Stimulated activated CD4-positive, alpha-beta T cell treated with anti-CD3 and anti-CD28 coated beads, Interleukin-2, amount 100 ng/mL, for 48 hours (primary cell): Measurements from ENCODE around the gene ULBP1.
"Not testable (repeated sequence)": the region's sequence is repeated elsewhere in the genome, so short reads cannot be mapped to it uniquely, and the experiment has no call there.

ENCODE experiments used
- DNase-seq, 2 donors: peaks; one replicate each; pipeline ENCODE4 v3.0.0-alpha.2; 2020

The ULBP1 gene

GRCh38 chr6:149934249-149935156, 29.2 kb upstream of the ULBP1 start:
- peak; percentile 66 to 70 for DNase-seq

- no peak for DNase-seq
Observed at GRCh38 chr6:149935246-149935645, 28.5 kb upstream of the ULBP1 start.

GRCh38 chr6:149935668-149936067, 28.1 kb upstream of the ULBP1 start:
- DNase-seq, result no peak

GRCh38 chr6:149936743-149937142, 27.0 kb upstream of the ULBP1 start:
- no peak for DNase-seq

- not testable (repeated sequence) for DNase-seq
Observed at GRCh38 chr6:149938013-149938570, 25.7 kb upstream of the ULBP1 start.

GRCh38 chr6:149938571-149939355, 25.0 kb upstream of the ULBP1 start:
- no peak for DNase-seq

- DNase-seq, result no peak
Observed at GRCh38 chr6:149939356-149939648, 24.4 kb upstream of the ULBP1 start.

- no peak for DNase-seq
Observed at GRCh38 chr6:149939909-149940671, 23.7 kb upstream of the ULBP1 start.

GRCh38 chr6:149940672-149940982, 23.1 kb upstream of the ULBP1 start:
- DNase-seq, result no peak

- DNase-seq, result peak; percentile 72 to 76
Observed at GRCh38 chr6:149941583-149942460, 21.9 kb upstream of the ULBP1 start, which contains the start of gene ULBP2. Gene ULBP2, plus strand, starts transcription at chr6:149942014. Its CDS starts 59 bp downstream, at chr6:149942073.

GRCh38 chr6:149942461-149942829, 21.3 kb upstream of the ULBP1 start:
- no peak for DNase-seq

GRCh38 chr6:149943321-149943720, 20.4 kb upstream of the ULBP1 start:
- DNase-seq, result not testable (repeated sequence)

GRCh38 chr6:149945276-149945675, 18.5 kb upstream of the ULBP1 start:
- DNase-seq, result not testable (repeated sequence)

GRCh38 chr6:149946631-149947030, 17.1 kb upstream of the ULBP1 start:
- DNase-seq, result not testable (repeated sequence)

GRCh38 chr6:149947533-149947932, 16.2 kb upstream of the ULBP1 start:
- DNase-seq, result not testable (repeated sequence)

GRCh38 chr6:149948011-149948410, 15.7 kb upstream of the ULBP1 start:
- no peak for DNase-seq

- no peak for DNase-seq
Observed at GRCh38 chr6:149948616-149949015, 15.1 kb upstream of the ULBP1 start.

GRCh38 chr6:149950423-149950822, 13.3 kb upstream of the ULBP1 start:
- no peak for DNase-seq

- DNase-seq, result no peak
Observed at GRCh38 chr6:149951096-149951495, 12.6 kb upstream of the ULBP1 start.

GRCh38 chr6:149951626-149952025, 12.1 kb upstream of the ULBP1 start:
- DNase-seq, result no peak

- not testable (repeated sequence) for DNase-seq
Observed at GRCh38 chr6:149953390-149953789, 10.4 kb upstream of the ULBP1 start.

GRCh38 chr6:149953934-149954327, 9.8 kb upstream of the ULBP1 start:
- DNase-seq, result not testable (repeated sequence)
